B cell (primary cell): ENCODE measurements around the gene FAM162A. TPM values are rescaled to one million over a fixed set of nuclear protein-coding genes. Genes with fewer than 3 reads are reported as not detected.

ENCODE experiments used
- ATAC-seq: fragments of 200-7000 bp; cut with Tn5 transposase; one replicate; pipeline ENCODE4 v1.10.0; 2021; ENCODE audit warnings: low read depth, mild to moderate bottlenecking, moderate number of reproducible peaks, moderate library complexity
- CTCF ChIA-PET: fragments of 350-600 bp; sonication (Branson Sonifier 250); formaldehyde crosslinking; loops from one replicate; lab custom pipeline; 2021; ENCODE audit warnings: antibody characterized with exemption, inconsistent platforms; lab: Charles Lee
- POLR2A ChIA-PET: fragments of 350-600 bp; sonication (Branson Sonifier 250); formaldehyde crosslinking; loops from one replicate; lab custom pipeline; 2021; ENCODE audit warnings: antibody characterized with exemption; lab: Charles Lee
- DNase-seq: peaks from one replicate; pipeline ENCODE4 v3.0.0; 2013
- H2AFZ ChIP-seq: 2 replicates; pipeline ENCODE4 v1.6.1; 2012; ENCODE audit warnings: mild to moderate bottlenecking, low read depth, low read length; ENCODE audit not compliant: insufficient read depth, poor library complexity, severe bottlenecking
- H3K27ac ChIP-seq, 2 donors: 1 replicate in 1 of 2; 2 replicates in 1 of 2; pipeline ENCODE4 v1.5.1; 2012 to 2013; ENCODE audit warnings: low read length in 2 of 2, mild to moderate bottlenecking in 2 of 2, moderate library complexity in 1 of 2
- H3K27me3 ChIP-seq, 4 experiments: fragments of 200-600 bp in 1 of 4; sonication (generic) in 1 of 4; replicated peaks in 1 of 4; 1 replicate in 2 of 4; 2 replicates in 2 of 4; pipeline versions ENCODE4 v1.6.1 to v1.7.0; 2013 to 2016; ENCODE audit warnings: low read length in 3 of 4, mild to moderate bottlenecking in 2 of 4, mixed read lengths in 1 of 4, moderate library complexity in 1 of 4; ENCODE audit not compliant: insufficient read depth in 4 of 4, control insufficient read depth in 3 of 4; ENCODE audit errors: control extremely low read depth in 1 of 4
- H3K36me3 ChIP-seq, 2 experiments: replicated peaks in 1 of 2; 1 replicate in 1 of 2; 2 replicates in 1 of 2; pipeline versions ENCODE4 v1.6.1 to v1.7.1; 2013; ENCODE audit warnings: low read length in 1 of 2; ENCODE audit not compliant: insufficient read depth in 2 of 2, control insufficient read depth in 1 of 2; ENCODE audit errors: control extremely low read depth in 1 of 2, extremely low read depth in 1 of 2
- H3K4me1 ChIP-seq, 2 donors: fragments of 200-600 bp in 1 of 2; sonication (generic) in 1 of 2; 1 replicate in 1 of 2; 2 replicates in 1 of 2; pipeline versions ENCODE4 v1.5.1 to v1.6.1; 2013 to 2017; ENCODE audit warnings: low read length in 2 of 2; ENCODE audit not compliant: control insufficient read depth in 2 of 2, insufficient read depth in 2 of 2
- H3K4me2 ChIP-seq: replicated peaks from 2 replicates; pipeline ENCODE3; 2012; ENCODE audit warnings: mild to moderate bottlenecking, low read depth, low read length; ENCODE audit not compliant: poor library complexity, severe bottlenecking
- H3K4me3 ChIP-seq, 5 experiments: fragments of 200-600 bp in 1 of 5; sonication (generic) in 1 of 5; 1 replicate in 3 of 5; 2 replicates in 2 of 5; pipeline versions ENCODE4 v1.5.1 to v1.7.0; 2011 to 2016; ENCODE audit warnings: low read length in 4 of 5, mild to moderate bottlenecking in 4 of 5, low read depth in 2 of 5, control low read depth in 1 of 5, moderate library complexity in 1 of 5; ENCODE audit not compliant: insufficient read depth in 1 of 5; ENCODE audit errors: control extremely low read depth in 1 of 5, extremely low read depth in 1 of 5
- H3K79me2 ChIP-seq: fragments of 200-600 bp; sonication (generic); one replicate; pipeline ENCODE4 v1.6.0; 2016; ENCODE audit warnings: low read length; ENCODE audit not compliant: control insufficient read depth, insufficient read depth
- H3K9ac ChIP-seq: fragments of 200-600 bp; sonication (generic); 2 replicates; pipeline ENCODE4 v1.6.1; 2017; ENCODE audit warnings: mild to moderate bottlenecking, low read length, moderate library complexity
- H3K9me3 ChIP-seq, 3 donors: one replicate each; pipeline versions ENCODE4 v1.6.1 to v1.7.1; 2013; ENCODE audit warnings: low read length in 2 of 3; ENCODE audit not compliant: control insufficient read depth in 2 of 3, insufficient read depth in 1 of 3; ENCODE audit errors: control extremely low read depth in 1 of 3
- H4K20me1 ChIP-seq: 2 replicates; pipeline ENCODE4 v1.6.0; 2012; ENCODE audit warnings: mild to moderate bottlenecking, low read length; ENCODE audit not compliant: insufficient read depth, control insufficient read depth, poor library complexity, severe bottlenecking
- H3K27ac Mint-ChIP-seq: one replicate; pipeline ENCODE4 v1.8.0; 2021; ENCODE audit warnings: mixed read lengths
- H3K27me3 Mint-ChIP-seq: one replicate; pipeline ENCODE4 v1.8.0; 2021; ENCODE audit warnings: mixed read lengths
- H3K4me1 Mint-ChIP-seq: one replicate; pipeline ENCODE4 v1.8.0; 2021; ENCODE audit warnings: mixed read lengths
- H3K4me3 Mint-ChIP-seq: one replicate; pipeline ENCODE4 v1.8.0; 2021; ENCODE audit warnings: mixed read lengths
- H3K9me3 Mint-ChIP-seq: one replicate; pipeline ENCODE4 v1.8.0; 2022; ENCODE audit warnings: mixed read lengths; ENCODE audit not compliant: insufficient read depth
- EZH2 ChIP-seq: IDR thresholded peaks from 2 replicates; pipeline ENCODE4 v1.6.1; 2012; ENCODE audit warnings: borderline replicate concordance, low read depth, mild to moderate bottlenecking, moderate library complexity, low read length; ENCODE audit not compliant: insufficient read depth, poor library complexity, severe bottlenecking
- WGBS: methylation state at CpG from one replicate; pipeline ENCODE4 v1.1.5; 2013; ENCODE audit warnings: missing lambda C conversion rate; ENCODE audit not compliant: insufficient coverage; 5-methylcytosine and 5-hydroxymethylcytosine counted together
- intact Hi-C: fragments of 100-400 bp; cut with micrococcal nuclease; formaldehyde crosslinking; loops from one replicate; pipeline ENCODE4 v1.10.0; 2022
- polyA plus RNA-seq: library from polyadenylated mRNA; depleted of rRNA; stranded (reverse); fragments of >200 nt; gene quantifications from 2 replicates; pipeline ENCODE4 v1.2.3, GENCODE V29; 2012
- total RNA-seq, 2 donors: library from RNA; stranded (reverse); fragments of 120-200 nt in 1 of 2; gene quantifications; 1 replicate in 1 of 2; 2 replicates in 1 of 2; pipeline versions ENCODE4 v1.2.3 to v1.2.4, GENCODE V29; 2013 to 2022
- TF ChIP-seq, protein P1 (sequence below): fragments of 200-600 bp; IDR thresholded peaks from one replicate; pipeline ENCODE4 v1.8.0; 2022; ENCODE audit warnings: antibody characterized with exemption, mild to moderate bottlenecking

FAM162A gene
- total and polyA plus RNA-seq, 2 donors (not counting 1 experiment from before 2014, with no cell fraction given), result 10.9 to 17.5 TPM

DNA sequence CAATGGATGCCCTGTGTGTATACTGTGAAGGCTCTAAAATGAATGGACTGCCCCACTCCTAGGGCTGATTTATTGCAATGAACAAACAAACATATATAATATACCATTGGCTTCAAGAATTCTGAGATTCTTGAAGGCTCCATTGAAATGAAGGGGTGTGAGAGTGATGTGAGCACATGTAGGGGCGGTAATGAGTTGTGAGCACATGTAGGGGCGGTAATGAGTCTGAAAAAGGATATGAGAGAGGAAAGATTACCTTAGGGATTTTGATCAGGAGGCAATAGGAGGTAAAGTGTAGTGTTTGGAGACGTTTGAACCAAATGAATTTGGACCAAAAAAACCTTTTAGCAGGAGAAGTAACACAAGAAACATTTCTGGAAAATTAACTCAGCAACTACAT, 3.7 kb downstream of the FAM162A start:
- Histone ChIP-seq H3K4me1 (peaks cover 6 to 10% of the 10 kb centered on the region in 2 donors), H3K79me2 (peaks cover 16% of the 10 kb centered on the region), H2AFZ (no peak overlapping the region), H3K4me3 (no peak overlapping the region), H3K4me2 (no peak overlapping the region), H4K20me1 (no peaks in the 10 kb centered on the region), H3K36me3 (no peaks in the 10 kb centered on the region), H3K27ac (no peak overlapping the region), H3K27me3 (no peaks in the 10 kb centered on the region), H3K9ac (no peak overlapping the region), H3K9me3 (no peaks in the 10 kb centered on the region)
- WGBS, result 100% methylated on average over 1 of the region's 3 CpGs
- H3K27me3 Mint-ChIP-seq, result no peaks in the 10 kb centered on the region
- no peak for DNase-seq
- H3K4me1 Mint-ChIP-seq, result peaks cover 29% of the 10 kb centered on the region
- H3K4me3 Mint-ChIP-seq, result no peak overlapping the region
- POLR2A ChIA-PET, result no interaction called here
- H3K9me3 Mint-ChIP-seq, result no peaks in the 10 kb centered on the region
- no peak overlapping the region for H3K27ac Mint-ChIP-seq
- TF ChIP-seq, protein P1, sequence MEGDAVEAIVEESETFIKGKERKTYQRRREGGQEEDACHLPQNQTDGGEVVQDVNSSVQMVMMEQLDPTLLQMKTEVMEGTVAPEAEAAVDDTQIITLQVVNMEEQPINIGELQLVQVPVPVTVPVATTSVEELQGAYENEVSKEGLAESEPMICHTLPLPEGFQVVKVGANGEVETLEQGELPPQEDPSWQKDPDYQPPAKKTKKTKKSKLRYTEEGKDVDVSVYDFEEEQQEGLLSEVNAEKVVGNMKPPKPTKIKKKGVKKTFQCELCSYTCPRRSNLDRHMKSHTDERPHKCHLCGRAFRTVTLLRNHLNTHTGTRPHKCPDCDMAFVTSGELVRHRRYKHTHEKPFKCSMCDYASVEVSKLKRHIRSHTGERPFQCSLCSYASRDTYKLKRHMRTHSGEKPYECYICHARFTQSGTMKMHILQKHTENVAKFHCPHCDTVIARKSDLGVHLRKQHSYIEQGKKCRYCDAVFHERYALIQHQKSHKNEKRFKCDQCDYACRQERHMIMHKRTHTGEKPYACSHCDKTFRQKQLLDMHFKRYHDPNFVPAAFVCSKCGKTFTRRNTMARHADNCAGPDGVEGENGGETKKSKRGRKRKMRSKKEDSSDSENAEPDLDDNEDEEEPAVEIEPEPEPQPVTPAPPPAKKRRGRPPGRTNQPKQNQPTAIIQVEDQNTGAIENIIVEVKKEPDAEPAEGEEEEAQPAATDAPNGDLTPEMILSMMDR, result no peak
- TF ChIP-seq EZH2, result no peak
- CTCF ChIA-PET, result no interaction called here
- intact Hi-C loops, result no loop called here
- ATAC-seq, result no peak

DNA sequence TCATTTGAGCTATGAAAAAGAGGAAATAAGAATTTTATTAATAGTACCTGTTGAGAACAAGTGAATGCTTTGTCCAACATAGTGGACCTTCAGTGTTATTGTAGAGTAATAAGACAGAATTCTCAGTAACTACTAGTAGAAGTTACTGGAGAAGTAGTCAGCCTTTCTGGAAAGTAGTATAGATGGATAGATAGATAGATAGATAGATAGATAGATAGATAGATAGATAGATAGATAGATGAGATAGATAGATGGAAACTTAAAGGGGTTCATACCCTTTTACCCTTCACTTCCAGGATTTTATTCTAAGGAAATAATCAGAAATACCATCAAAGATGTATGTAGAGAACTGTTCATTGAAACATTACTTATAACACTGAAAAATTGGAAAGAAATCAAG, 5.2 kb downstream of the FAM162A start:
- peaks cover 5 to 7% of the 10 kb centered on the region in 2 donors for H3K4me1 ChIP-seq
- H3K36me3 ChIP-seq, result no peaks in the 10 kb centered on the region
- Mint-ChIP-seq H3K27me3 (no peaks in the 10 kb centered on the region), H3K4me1 (peaks cover 29% of the 10 kb centered on the region), H3K27ac (no peak overlapping the region), H3K4me3 (no peak overlapping the region), H3K9me3 (no peaks in the 10 kb centered on the region)
- no peak for DNase-seq
- ATAC-seq, result no peak
- H3K4me3 ChIP-seq, result no peak overlapping the region
- POLR2A ChIA-PET, result interaction anchor here (0.7 kb wide), 1 partner anchor 286 kb away, joined by 3 read pairs; no protein-coding TSS in a partner anchor
- CTCF ChIA-PET, result interaction anchor here (0.7 kb wide), 1 partner anchor 172 kb away, joined by 5 read pairs; no protein-coding TSS in a partner anchor
- H3K27ac ChIP-seq, result no peak overlapping the region
- no peak overlapping the region for H2AFZ ChIP-seq
- no peaks in the 10 kb centered on the region for H4K20me1 ChIP-seq
- intact Hi-C loops, result no loop called here
- H3K9ac ChIP-seq, result no peak overlapping the region
- H3K27me3 ChIP-seq, result no peaks in the 10 kb centered on the region
- H3K4me2 ChIP-seq, result no peak overlapping the region
- no peaks in the 10 kb centered on the region for H3K9me3 ChIP-seq
- no peak for TF ChIP-seq EZH2
- TF ChIP-seq, protein P1, result no peak
- peaks cover 19% of the 10 kb centered on the region for H3K79me2 ChIP-seq
